OCI-LY1 (cell line): ENCODE results near the gene FMC1.
A peak's percentile ranks its signal among the peaks of the same experiment; 100 is the strongest.

Source experiments
- H2AFZ ChIP-seq: fragments of 200-600 bp; sonication (generic), shearing (Covaris generic); 2 replicates; pipeline ENCODE4 v1.6.0; 2014; ENCODE audit warnings: antibody characterized with exemption, mild to moderate bottlenecking, low read length
- H3F3A ChIP-seq: fragments of 200-600 bp; sonication (generic), shearing (Covaris generic); 2 replicates; pipeline ENCODE4 v1.6.0; 2014; ENCODE audit warnings: mild to moderate bottlenecking, antibody characterized with exemption, low read length, moderate library complexity; ENCODE audit not compliant: insufficient read depth
- H3K27ac ChIP-seq: fragments of 200-600 bp; sonication (generic); 2 replicates; pipeline ENCODE4 v1.5.1; 2014; ENCODE audit warnings: low read length, mixed run types, mild to moderate bottlenecking, low read depth; ENCODE audit not compliant: poor library complexity, severe bottlenecking
- H3K27me3 ChIP-seq: fragments of 200-600 bp; sonication (generic); 2 replicates; pipeline ENCODE4 v1.6.0; 2014; ENCODE audit warnings: antibody characterized with exemption, mild to moderate bottlenecking, low read length, moderate library complexity; ENCODE audit not compliant: insufficient read depth
- H3K36me3 ChIP-seq: fragments of 200-600 bp; sonication (generic); 2 replicates; pipeline ENCODE4 v1.6.1; 2014; ENCODE audit warnings: mild to moderate bottlenecking, antibody characterized with exemption, low read length, moderate library complexity, mixed read lengths; ENCODE audit not compliant: insufficient read depth
- H3K4me1 ChIP-seq: fragments of 200-600 bp; sonication (generic); 2 replicates; pipeline ENCODE4 v1.5.1; 2014; ENCODE audit warnings: mild to moderate bottlenecking, low read length, moderate library complexity; ENCODE audit not compliant: insufficient read depth, severe bottlenecking
- H3K4me2 ChIP-seq: fragments of 200-600 bp; sonication (generic), shearing (Covaris generic); 2 replicates; pipeline ENCODE4 v1.6.1; 2014; ENCODE audit warnings: low read length
- H3K4me3 ChIP-seq: fragments of 200-600 bp; sonication (generic); 2 replicates; pipeline ENCODE4 v1.5.1; 2014; ENCODE audit warnings: low read length, low read depth, mild to moderate bottlenecking, mixed read lengths; ENCODE audit not compliant: poor library complexity, severe bottlenecking
- H3K79me2 ChIP-seq: fragments of 200-600 bp; shearing (Covaris generic); 2 replicates; pipeline ENCODE4 v1.6.1; 2016; ENCODE audit warnings: mixed run types, low read length, mixed read lengths; ENCODE audit not compliant: insufficient read depth
- H3K9ac ChIP-seq: fragments of 200-600 bp; sonication (generic), shearing (Covaris generic); 2 replicates; pipeline ENCODE4 v1.6.1; 2014; ENCODE audit warnings: mild to moderate bottlenecking, low read length, mixed read lengths
- H3K9me2 ChIP-seq: fragments of 200-600 bp; sonication (generic), shearing (Covaris generic); 2 replicates; pipeline ENCODE4 v1.6.1; 2014; ENCODE audit warnings: low read depth, mild to moderate bottlenecking, low read length, mixed read lengths
- H3K9me3 ChIP-seq: fragments of 200-600 bp; shearing (Covaris generic); 2 replicates; pipeline ENCODE4 v1.6.1; 2014; ENCODE audit warnings: low read length, mixed read lengths
- H4K20me1 ChIP-seq: fragments of 200-600 bp; sonication (generic), shearing (Covaris generic); 2 replicates; pipeline ENCODE4 v1.6.0; 2016; ENCODE audit warnings: mild to moderate bottlenecking, low read length; ENCODE audit not compliant: insufficient read depth
- EZH2 ChIP-seq: fragments of 200-600 bp; sonication (generic), shearing (Covaris generic); IDR thresholded peaks from 2 replicates; pipeline ENCODE4 v1.8.0; 2017; ENCODE audit warnings: borderline replicate concordance, mixed run types, mild to moderate bottlenecking, antibody characterized with exemption, low read length, moderate library complexity, mixed read lengths
- TF ChIP-seq, protein P1 (sequence below): fragments of 200-600 bp; sonication (generic), shearing (Covaris generic); IDR thresholded peaks from 2 replicates; pipeline ENCODE4 v1.5.1; 2017; ENCODE audit warnings: mild to moderate bottlenecking, antibody characterized with exemption, low read length, moderate library complexity, mixed read lengths

The FMC1 gene

GRCh38 chr7:139361523-139361922 is 20.4 kb downstream of the FMC1 start:
- H3K4me2 ChIP-seq = peak overlapping the region; percentile 77
- no peaks in the 10 kb centered on the region for H3K27me3 ChIP-seq
- H3K4me1 ChIP-seq = peaks cover 32% of the 10 kb centered on the region
- no peaks in the 10 kb centered on the region for H3K9me2 ChIP-seq
- H2AFZ ChIP-seq = no peak overlapping the region
- no peak for TF ChIP-seq EZH2
- TF ChIP-seq, protein P1, sequence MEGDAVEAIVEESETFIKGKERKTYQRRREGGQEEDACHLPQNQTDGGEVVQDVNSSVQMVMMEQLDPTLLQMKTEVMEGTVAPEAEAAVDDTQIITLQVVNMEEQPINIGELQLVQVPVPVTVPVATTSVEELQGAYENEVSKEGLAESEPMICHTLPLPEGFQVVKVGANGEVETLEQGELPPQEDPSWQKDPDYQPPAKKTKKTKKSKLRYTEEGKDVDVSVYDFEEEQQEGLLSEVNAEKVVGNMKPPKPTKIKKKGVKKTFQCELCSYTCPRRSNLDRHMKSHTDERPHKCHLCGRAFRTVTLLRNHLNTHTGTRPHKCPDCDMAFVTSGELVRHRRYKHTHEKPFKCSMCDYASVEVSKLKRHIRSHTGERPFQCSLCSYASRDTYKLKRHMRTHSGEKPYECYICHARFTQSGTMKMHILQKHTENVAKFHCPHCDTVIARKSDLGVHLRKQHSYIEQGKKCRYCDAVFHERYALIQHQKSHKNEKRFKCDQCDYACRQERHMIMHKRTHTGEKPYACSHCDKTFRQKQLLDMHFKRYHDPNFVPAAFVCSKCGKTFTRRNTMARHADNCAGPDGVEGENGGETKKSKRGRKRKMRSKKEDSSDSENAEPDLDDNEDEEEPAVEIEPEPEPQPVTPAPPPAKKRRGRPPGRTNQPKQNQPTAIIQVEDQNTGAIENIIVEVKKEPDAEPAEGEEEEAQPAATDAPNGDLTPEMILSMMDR = no peak
- H3K27ac ChIP-seq = peak overlapping the region; percentile 93
- peak overlapping the region; percentile 89 for H3K4me3 ChIP-seq
- H3K36me3 ChIP-seq = peaks cover 42% of the 10 kb centered on the region
- H4K20me1 ChIP-seq = peaks cover 6% of the 10 kb centered on the region
- peaks cover 62% of the 10 kb centered on the region for H3K79me2 ChIP-seq
- 0 out of 2 replicates have a peak, but pooled peaks cover 9% of the 10 kb centered on the region for H3F3A ChIP-seq
- H3K9ac ChIP-seq = peak overlapping the region; percentile 96
- H3K9me3 ChIP-seq = no peaks in the 10 kb centered on the region

- Histone ChIP-seq H3K79me2 (peaks cover 69% of the 10 kb centered on the region), H3K4me1 (peaks cover 33% of the 10 kb centered on the region), H4K20me1 (peaks cover 8% of the 10 kb centered on the region), H3K9me2 (no peaks in the 10 kb centered on the region), H3K4me3 (peak overlapping the region; percentile 89), H3F3A (0 out of 2 replicates have a peak, but pooled peaks cover 1% of the 10 kb centered on the region), H3K27ac (no peak overlapping the region), H3K36me3 (peaks cover 49% of the 10 kb centered on the region), H2AFZ (no peak overlapping the region), H3K9me3 (no peaks in the 10 kb centered on the region), H3K4me2 (peak overlapping the region; percentile 77), H3K27me3 (no peaks in the 10 kb centered on the region), H3K9ac (peak overlapping the region; percentile 96)
- no peak for TF ChIP-seq EZH2
- TF ChIP-seq, protein P1 = no peak
Measured at GRCh38 chr7:139362302-139362701, 21.2 kb downstream of the FMC1 start.

GRCh38 chr7:139362981-139363380 is 21.8 kb downstream of the FMC1 start:
- Histone ChIP-seq H2AFZ (no peak overlapping the region), H3K9me3 (no peaks in the 10 kb centered on the region), H3K36me3 (peaks cover 56% of the 10 kb centered on the region), H3F3A (no peaks in the 10 kb centered on the region), H3K79me2 (peaks cover 76% of the 10 kb centered on the region), H3K4me1 (peaks cover 39% of the 10 kb centered on the region), H3K9ac (peak overlapping the region; percentile 96; the same call in 1 of the 2 replicates), H3K4me3 (peak overlapping the region; percentile 89), H3K4me2 (peak overlapping the region; percentile 77; the same call in 1 of the 2 replicates), H3K27ac (no peak overlapping the region), H3K9me2 (no peaks in the 10 kb centered on the region), H3K27me3 (no peaks in the 10 kb centered on the region), H4K20me1 (peaks cover 8% of the 10 kb centered on the region)
- TF ChIP-seq EZH2 = no peak
- TF ChIP-seq, protein P1 = no peak
